PC-9 (cell line): ENCODE measurements around the gene TMEM123. TPM values are rescaled to one million over a fixed set of nuclear protein-coding genes. Genes with fewer than 3 reads are reported as not detected.

Experiments used
- BruUV-seq: library from RNA; stranded (reverse); fragments of 400-500 nt; replicated peaks from 2 replicates; lab custom pipeline; 2021; lab: Mats Ljungman, UMichigan
- CTCF ChIA-PET: fragments of 300-600 bp; sonication (Branson Sonifier 250); formaldehyde crosslinking; loops from one replicate; lab custom pipeline; 2022; ENCODE audit warnings: antibody characterized with exemption; lab: Charles Lee
- POLR2A ChIA-PET: fragments of 300-600 bp; sonication (Branson Sonifier 250); formaldehyde crosslinking; loops from one replicate; lab custom pipeline; 2022; ENCODE audit warnings: antibody characterized with exemption; ENCODE audit not compliant: unreplicated experiment; lab: Charles Lee
- DNase-seq, 2 experiments: peaks; one replicate each; pipeline versions ENCODE4 v3.0.0 to v3.0.0-alpha.2; 2015 to 2022; ENCODE audit warnings: mixed read lengths in 1 of 2
- H2AFZ ChIP-seq: fragments of 200-600 bp; sonication (generic); 2 replicates; pipeline ENCODE4 v1.8.1; 2017; ENCODE audit warnings: antibody characterized with exemption
- H3F3A ChIP-seq: fragments of 200-600 bp; sonication (generic); 2 replicates; pipeline ENCODE4 v1.8.1; 2017; ENCODE audit warnings: antibody characterized with exemption, mild to moderate bottlenecking, low read depth; ENCODE audit not compliant: insufficient read depth
- H3K27ac ChIP-seq: fragments of 200-600 bp; sonication (generic); 2 replicates; pipeline ENCODE4 v1.6.1; 2016; ENCODE audit warnings: mixed run types
- H3K27me3 ChIP-seq: fragments of 200-600 bp; sonication (generic); 2 replicates; pipeline ENCODE4 v1.6.1; 2016; ENCODE audit warnings: low read depth, mixed run types; ENCODE audit not compliant: insufficient read depth
- H3K36me3 ChIP-seq: fragments of 200-600 bp; sonication (generic); 2 replicates; pipeline ENCODE4 v1.6.1; 2016; ENCODE audit warnings: low read depth, mixed run types
- H3K4me1 ChIP-seq: fragments of 200-600 bp; sonication (generic); replicated peaks from 2 replicates; pipeline ENCODE4 v1.6.1; 2016; ENCODE audit warnings: mixed run types; ENCODE audit not compliant: insufficient read depth
- H3K4me2 ChIP-seq: fragments of 200-600 bp; sonication (generic); 2 replicates; pipeline ENCODE4 v1.6.1; 2017; ENCODE audit warnings: mixed run types
- H3K4me3 ChIP-seq: fragments of 200-600 bp; sonication (generic); 2 replicates; pipeline ENCODE4 v1.6.1; 2016; ENCODE audit warnings: mixed run types
- H3K79me2 ChIP-seq: fragments of 200-600 bp; sonication (generic); 2 replicates; pipeline ENCODE4 v1.6.1; 2017; ENCODE audit warnings: low read depth, mixed run types
- H3K9me2 ChIP-seq: fragments of 200-600 bp; sonication (generic); 2 replicates; pipeline ENCODE4 v1.8.1; 2017; ENCODE audit warnings: mild to moderate bottlenecking; ENCODE audit not compliant: insufficient read depth
- H3K9me3 ChIP-seq: fragments of 200-600 bp; sonication (generic); 2 replicates; pipeline ENCODE4 v1.8.1; 2016; ENCODE audit warnings: low read depth; ENCODE audit not compliant: insufficient read depth
- H4K20me1 ChIP-seq: fragments of 200-600 bp; sonication (generic); 2 replicates; pipeline ENCODE4 v1.8.1; 2017; ENCODE audit not compliant: insufficient read depth
- EZH2 ChIP-seq: fragments of 200-600 bp; sonication (generic); IDR thresholded peaks from 2 replicates; pipeline ENCODE4 v1.8.0; 2017; ENCODE audit warnings: antibody characterized with exemption, low read depth
- intact Hi-C: fragments of 100-400 bp; cut with micrococcal nuclease; formaldehyde crosslinking; loops from one replicate; pipeline ENCODE4 v1.10.0; 2022; ENCODE audit not compliant: unreplicated experiment
- total RNA-seq: library from RNA; stranded (reverse); gene quantifications from 2 replicates; pipeline ENCODE4 v1.2.3, GENCODE V29; 2021
- TF ChIP-seq, protein P1 (sequence below): fragments of 200-600 bp; sonication (generic); conservative IDR thresholded peaks from 2 replicates; pipeline ENCODE4 v1.6.1; 2017; ENCODE audit warnings: mixed run types, antibody characterized with exemption, mild to moderate bottlenecking, moderate library complexity

Gene TMEM123
- total RNA-seq, 1 experiment from 2014 or later = 201 TPM

DNA sequence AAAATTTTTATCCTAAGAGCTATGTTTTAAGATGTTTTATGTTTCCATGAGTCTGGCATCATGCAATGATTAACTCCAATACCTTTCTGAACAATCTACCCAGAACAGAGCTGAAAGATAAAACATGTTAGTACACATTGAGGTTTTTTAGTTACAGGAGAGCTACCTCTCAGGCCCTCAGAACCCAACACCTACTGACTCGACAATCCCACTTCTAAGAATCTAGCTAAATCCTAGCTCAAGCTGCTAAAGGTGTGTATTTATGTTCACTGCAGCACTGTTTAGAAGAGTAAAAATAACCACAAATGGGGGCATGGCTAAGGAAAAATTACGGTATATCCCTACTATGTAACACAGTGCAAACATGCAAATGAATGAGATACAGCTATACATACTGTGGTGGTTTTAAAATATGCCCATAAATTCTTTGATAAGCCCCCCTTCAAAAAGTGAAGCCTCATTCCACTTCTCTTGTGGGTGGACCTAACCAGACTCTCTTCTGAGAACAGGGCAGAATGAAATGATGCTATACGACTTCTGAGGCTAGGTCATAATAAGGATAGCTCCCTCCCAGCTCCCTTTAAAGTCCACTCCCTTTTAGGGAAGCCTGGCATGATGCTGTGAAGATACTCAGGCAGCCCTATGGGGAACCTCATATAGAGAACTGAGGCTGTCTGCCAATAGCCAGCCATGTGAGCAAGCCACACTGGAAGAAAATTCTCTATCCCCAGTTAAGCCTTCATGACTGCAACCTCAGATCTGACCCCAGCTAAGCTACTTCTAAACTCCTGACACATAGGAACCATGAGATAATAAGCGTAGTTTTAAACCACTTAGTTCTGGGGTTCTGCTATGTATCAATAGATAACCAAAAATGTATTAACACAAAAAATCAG, 29.5 kb downstream of the TMEM123 start:
- no peak for TF ChIP-seq EZH2
- TF ChIP-seq, protein P1, sequence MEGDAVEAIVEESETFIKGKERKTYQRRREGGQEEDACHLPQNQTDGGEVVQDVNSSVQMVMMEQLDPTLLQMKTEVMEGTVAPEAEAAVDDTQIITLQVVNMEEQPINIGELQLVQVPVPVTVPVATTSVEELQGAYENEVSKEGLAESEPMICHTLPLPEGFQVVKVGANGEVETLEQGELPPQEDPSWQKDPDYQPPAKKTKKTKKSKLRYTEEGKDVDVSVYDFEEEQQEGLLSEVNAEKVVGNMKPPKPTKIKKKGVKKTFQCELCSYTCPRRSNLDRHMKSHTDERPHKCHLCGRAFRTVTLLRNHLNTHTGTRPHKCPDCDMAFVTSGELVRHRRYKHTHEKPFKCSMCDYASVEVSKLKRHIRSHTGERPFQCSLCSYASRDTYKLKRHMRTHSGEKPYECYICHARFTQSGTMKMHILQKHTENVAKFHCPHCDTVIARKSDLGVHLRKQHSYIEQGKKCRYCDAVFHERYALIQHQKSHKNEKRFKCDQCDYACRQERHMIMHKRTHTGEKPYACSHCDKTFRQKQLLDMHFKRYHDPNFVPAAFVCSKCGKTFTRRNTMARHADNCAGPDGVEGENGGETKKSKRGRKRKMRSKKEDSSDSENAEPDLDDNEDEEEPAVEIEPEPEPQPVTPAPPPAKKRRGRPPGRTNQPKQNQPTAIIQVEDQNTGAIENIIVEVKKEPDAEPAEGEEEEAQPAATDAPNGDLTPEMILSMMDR = no peak
- peaks cover 67% of the 10 kb centered on the region for H3K79me2 ChIP-seq
- no peaks in the 10 kb centered on the region for H3F3A ChIP-seq
- no peak overlapping the region for H3K4me2 ChIP-seq
- intact Hi-C loops = no loop called here
- peaks cover 10% of the 10 kb centered on the region for H4K20me1 ChIP-seq
- H3K4me3 ChIP-seq = no peak overlapping the region
- no peak overlapping the region for H2AFZ ChIP-seq
- ChIA-PET CTCF (no interaction called here), POLR2A (interaction anchor here (0.6 kb wide), 1 partner anchor 948 kb away, joined by 5 read pairs; no protein-coding TSS in a partner anchor)
- no peak overlapping the region for H3K27ac ChIP-seq
- no peaks in the 10 kb centered on the region for H3K27me3 ChIP-seq
- 0 out of 2 replicates have a peak, but pooled peaks cover 2% of the 10 kb centered on the region for H3K36me3 ChIP-seq
- peaks cover 4% of the 10 kb centered on the region; the same call in 1 of the 2 replicates for H3K9me3 ChIP-seq
- no peaks in the 10 kb centered on the region for H3K9me2 ChIP-seq
- no peaks in the 10 kb centered on the region for H3K4me1 ChIP-seq
- BruUV-seq = no TSS peak
- no peak for DNase-seq

DNA sequence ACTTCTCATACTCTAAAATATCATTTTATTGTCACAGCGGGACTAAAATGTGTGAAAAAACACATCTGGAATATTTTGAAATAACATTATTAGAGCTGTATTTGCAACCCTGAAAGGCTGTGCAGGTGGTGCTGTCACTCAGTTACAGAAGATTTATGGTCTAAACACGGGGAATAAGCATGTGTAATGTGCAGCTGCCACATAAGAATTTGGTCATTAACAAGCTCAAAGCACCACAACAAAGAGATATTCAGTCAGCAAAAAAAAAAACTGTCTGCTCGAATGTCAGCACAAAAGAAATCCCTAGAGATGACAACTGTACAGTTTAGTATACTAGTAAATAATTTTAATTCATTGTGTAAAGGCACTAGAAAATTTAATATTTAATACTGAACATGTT, 31.3 kb downstream of the TMEM123 start:
- Histone ChIP-seq H3K9me2 (no peaks in the 10 kb centered on the region), H3K4me1 (no peaks in the 10 kb centered on the region), H3F3A (no peaks in the 10 kb centered on the region), H2AFZ (no peak overlapping the region), H3K79me2 (peaks cover 81% of the 10 kb centered on the region), H3K27ac (no peak overlapping the region), H4K20me1 (peaks cover 10% of the 10 kb centered on the region), H3K4me3 (no peak overlapping the region), H3K36me3 (0 out of 2 replicates have a peak, but pooled peaks cover 7% of the 10 kb centered on the region), H3K4me2 (no peak overlapping the region), H3K27me3 (no peaks in the 10 kb centered on the region), H3K9me3 (peaks cover 8% of the 10 kb centered on the region; the same call in 1 of the 2 replicates)
- ChIA-PET POLR2A (interaction anchor here (0.6 to 0.7 kb wide), 3 partner anchors 35 to 137 kb away, joined by 4 to 5 read pairs (median 5); no protein-coding TSS in a partner anchor), CTCF (no interaction called here)
- no TSS peak for BruUV-seq
- no peak for DNase-seq
- intact Hi-C loops = no loop called here
- TF ChIP-seq, protein P1 = no peak
- no peak for TF ChIP-seq EZH2

DNA sequence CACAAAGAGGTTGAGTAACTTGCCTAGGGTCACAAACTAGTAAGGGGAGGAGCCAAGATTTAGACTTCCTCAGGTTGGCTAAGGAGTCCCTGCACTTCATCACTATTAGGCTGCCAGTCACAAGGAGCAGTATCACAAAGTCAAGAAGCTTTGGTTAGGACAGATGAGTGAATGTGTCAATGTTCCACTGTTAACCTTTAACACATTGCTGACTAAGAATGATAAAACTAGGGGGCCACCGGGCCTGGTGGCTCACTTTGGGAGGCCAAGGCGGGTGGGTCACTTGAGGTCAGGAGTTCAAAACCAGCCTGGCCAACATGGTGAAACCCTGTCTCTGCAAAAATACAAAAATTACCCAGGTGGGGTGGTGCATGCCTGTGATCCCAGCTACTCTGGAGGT, 32.0 kb downstream of the TMEM123 start:
- Histone ChIP-seq H3K79me2 (peaks cover 80% of the 10 kb centered on the region), H3K4me2 (no peak overlapping the region), H3K9me3 (peaks cover 8% of the 10 kb centered on the region; the same call in 1 of the 2 replicates), H3K36me3 (0 out of 2 replicates have a peak, but pooled peaks cover 7% of the 10 kb centered on the region), H3K4me3 (no peak overlapping the region), H3K4me1 (no peaks in the 10 kb centered on the region), H3K27ac (no peak overlapping the region), H3K9me2 (no peaks in the 10 kb centered on the region), H3F3A (no peaks in the 10 kb centered on the region), H3K27me3 (no peaks in the 10 kb centered on the region), H4K20me1 (peaks cover 10% of the 10 kb centered on the region), H2AFZ (no peak overlapping the region)
- intact Hi-C loops = no loop called here
- ChIA-PET POLR2A (interaction anchor here (0.5 kb wide), 1 partner anchor 325 kb away, joined by 3 read pairs; no protein-coding TSS in a partner anchor), CTCF (no interaction called here)
- BruUV-seq = no TSS peak
- DNase-seq = no peak
- TF ChIP-seq EZH2 = no peak
- TF ChIP-seq, protein P1 = no peak
